IPS-15b (cell line): ENCODE data around the gene IL31.
"Not testable (repeated sequence)": the region's sequence is repeated elsewhere in the genome, so short reads cannot be mapped to it uniquely, and the experiment has no call there.

Experiments
- H3K27me3 ChIP-seq: one replicate; pipeline ENCODE4 v1.6.1; 2013; ENCODE audit warnings: low read length; ENCODE audit not compliant: control insufficient read depth, insufficient read depth
- H3K36me3 ChIP-seq: one replicate; pipeline ENCODE4 v1.6.1; 2013; ENCODE audit warnings: low read length; ENCODE audit not compliant: control insufficient read depth, insufficient read depth
- H3K4me1 ChIP-seq: one replicate; pipeline ENCODE4 v1.6.1; 2013; ENCODE audit warnings: mild to moderate bottlenecking, low read length; ENCODE audit not compliant: control insufficient read depth, insufficient read depth
- H3K4me3 ChIP-seq: one replicate; pipeline ENCODE4 v1.5.1; 2013; ENCODE audit warnings: low read depth, low read length
- H3K9ac ChIP-seq: one replicate; pipeline ENCODE4 v1.6.1; 2013; ENCODE audit warnings: low read depth, mild to moderate bottlenecking, low read length
- H3K9me3 ChIP-seq: one replicate; pipeline ENCODE4 v1.6.1; 2013; ENCODE audit warnings: mild to moderate bottlenecking, low read length; ENCODE audit not compliant: control insufficient read depth, insufficient read depth

Gene IL31

DNA sequence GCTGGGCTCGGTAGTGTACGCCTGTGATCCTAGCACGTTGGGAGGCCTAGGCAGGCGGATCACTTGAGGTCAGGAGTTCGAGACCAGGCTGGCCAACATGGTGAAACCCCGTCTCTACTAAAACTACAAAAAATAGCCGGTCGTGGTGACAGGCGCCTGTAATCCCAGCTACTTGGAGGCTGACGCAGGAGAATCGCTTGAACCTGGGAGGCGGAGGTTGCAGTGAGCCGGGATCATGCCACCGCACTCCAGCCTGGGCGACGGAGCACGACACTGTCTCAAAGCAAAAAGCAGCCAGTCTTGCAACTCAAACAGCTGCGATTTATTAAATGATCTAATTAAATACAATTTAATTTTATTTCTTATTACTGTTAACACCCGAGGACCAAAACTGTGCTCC lies 28.8 kb upstream of the IL31 start:
- H3K4me1 ChIP-seq, H3K9me3 ChIP-seq, H3K36me3 ChIP-seq, H3K9ac ChIP-seq: not testable (repeated sequence)
- H3K27me3 ChIP-seq = peaks cover 33% of the 10 kb centered on the region
- H3K4me3 ChIP-seq = peak overlapping the region; percentile 65

DNA sequence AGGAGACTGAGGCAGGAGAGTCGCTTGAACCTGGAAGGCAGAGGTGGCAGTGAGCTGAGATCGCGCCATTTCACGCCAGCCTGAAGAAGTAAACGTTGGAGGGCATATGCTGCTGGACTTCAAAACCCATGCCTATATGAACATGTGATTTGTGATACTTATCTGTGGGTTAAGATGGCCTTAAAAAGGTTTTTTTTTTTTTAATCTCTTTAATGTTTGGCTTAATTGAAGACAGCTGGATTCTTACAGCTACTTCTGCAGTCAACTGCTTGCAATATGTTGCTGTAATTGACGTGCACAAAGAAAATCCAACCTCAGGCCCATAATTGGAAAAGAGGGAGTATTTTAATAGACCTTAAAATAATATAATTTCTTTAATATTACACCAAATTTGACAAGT lies 28.0 kb upstream of the IL31 start:
- H3K9ac ChIP-seq = no peak overlapping the region
- peaks cover 2% of the 10 kb centered on the region for H3K36me3 ChIP-seq
- H3K4me3 ChIP-seq = no peak overlapping the region
- H3K4me1 ChIP-seq = no peaks in the 10 kb centered on the region
- peaks cover 33% of the 10 kb centered on the region for H3K27me3 ChIP-seq
- no peaks in the 10 kb centered on the region for H3K9me3 ChIP-seq

DNA sequence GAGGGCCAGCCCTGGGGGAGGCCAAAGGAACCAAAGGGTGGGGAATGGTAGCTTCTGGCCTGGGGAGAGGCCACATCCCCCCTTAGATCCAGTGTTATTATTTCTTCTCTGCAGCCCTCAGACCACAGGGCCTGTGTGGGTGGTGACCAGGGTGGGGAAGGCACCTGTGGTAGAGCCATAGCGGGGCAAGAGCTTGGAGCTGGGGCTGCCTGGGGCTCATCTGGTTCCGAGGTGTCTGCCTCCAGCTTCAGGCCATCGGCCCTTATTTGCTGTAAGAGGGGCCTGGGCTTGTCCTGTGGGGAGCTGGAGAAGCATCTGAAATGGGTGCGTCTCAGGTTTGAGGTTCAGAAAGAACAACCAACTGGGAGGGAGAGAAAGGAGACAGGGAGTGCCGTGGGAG lies 27.4 kb upstream of the IL31 start:
- Histone ChIP-seq H3K27me3 (peaks cover 36% of the 10 kb centered on the region), H3K9me3 (no peaks in the 10 kb centered on the region), H3K4me3 (no peak overlapping the region), H3K9ac (no peak overlapping the region), H3K4me1 (no peaks in the 10 kb centered on the region), H3K36me3 (no peaks in the 10 kb centered on the region)

DNA sequence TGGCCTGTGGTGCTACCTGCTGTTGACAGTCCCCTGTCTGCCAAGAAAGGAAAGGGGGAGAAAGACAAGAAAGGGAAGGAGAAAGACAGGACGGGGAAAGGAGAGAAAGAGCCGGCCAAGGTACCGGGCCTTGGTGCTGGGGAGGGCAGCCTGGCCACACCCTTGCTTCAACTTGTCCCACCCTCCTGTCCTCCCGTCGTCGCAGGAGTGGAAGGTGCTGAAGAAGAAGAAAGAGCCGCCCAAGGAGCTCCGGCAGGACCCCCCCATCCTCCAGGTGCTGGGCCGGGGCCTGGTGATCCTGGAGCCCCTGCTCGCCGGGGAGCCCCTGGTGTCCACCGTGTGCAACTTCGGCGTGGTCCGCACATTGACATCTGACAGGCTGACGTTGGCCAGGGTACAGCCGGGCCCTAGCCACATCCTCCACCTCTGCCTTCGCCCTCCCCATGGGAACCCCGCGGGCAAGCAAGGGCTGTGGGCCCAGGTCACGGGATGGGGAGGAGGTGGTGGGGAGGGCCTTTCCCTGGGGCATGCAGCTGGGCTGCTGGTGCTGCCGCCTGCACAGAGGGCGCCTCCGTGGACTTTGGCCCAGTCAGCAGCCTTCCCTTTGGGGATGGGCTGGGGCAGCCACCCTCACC lies 26.6 kb upstream of the IL31 start:
- no peak overlapping the region for H3K4me3 ChIP-seq
- no peak overlapping the region for H3K9ac ChIP-seq
- no peaks in the 10 kb centered on the region for H3K4me1 ChIP-seq
- no peaks in the 10 kb centered on the region for H3K36me3 ChIP-seq
- H3K27me3 ChIP-seq = peaks cover 30% of the 10 kb centered on the region
- no peaks in the 10 kb centered on the region for H3K9me3 ChIP-seq

DNA sequence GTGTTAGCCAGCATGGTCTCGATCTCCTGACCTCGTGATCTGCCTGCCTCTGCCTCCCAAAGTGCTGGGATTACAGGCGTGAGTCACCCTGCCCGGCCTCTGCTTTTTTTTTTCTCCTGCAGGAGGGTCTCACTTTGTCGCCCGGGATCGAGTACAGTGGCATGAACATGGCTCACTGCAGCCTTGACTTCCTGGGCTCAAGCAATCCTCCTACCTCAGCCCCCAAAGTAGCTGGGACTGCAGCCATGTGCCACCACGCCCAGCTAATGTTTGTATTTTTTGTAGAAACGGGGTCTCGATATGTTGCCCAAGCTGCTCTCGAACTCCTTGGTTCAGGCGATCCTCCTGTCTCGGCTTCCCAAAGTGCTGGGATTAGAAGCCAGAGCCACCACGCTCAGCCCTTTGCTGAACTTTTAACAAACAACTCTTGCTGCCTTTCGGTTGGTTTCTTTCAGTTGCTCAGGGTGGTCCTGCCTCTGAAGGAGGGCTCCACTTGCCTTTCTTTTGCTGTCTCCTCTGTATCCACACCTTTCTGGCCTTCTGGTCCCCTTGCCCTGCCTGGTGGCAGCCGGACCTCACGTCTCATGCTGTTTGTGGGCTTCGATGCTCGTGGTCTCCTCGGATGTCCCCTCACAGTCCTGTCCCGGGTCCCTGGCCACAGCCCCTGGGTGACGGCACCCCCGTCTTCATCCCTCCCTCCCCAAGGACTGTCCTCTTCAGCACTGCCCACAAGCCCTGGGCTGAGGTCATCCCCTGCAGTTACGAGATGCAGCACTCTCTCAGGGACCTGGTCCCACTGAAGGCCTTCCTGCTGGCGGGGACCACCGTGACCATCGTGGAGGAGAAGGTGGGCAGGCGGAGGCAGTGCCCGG lies 25.7 kb upstream of the IL31 start:
- Histone ChIP-seq H3K9ac (no peak overlapping the region), H3K4me1 (no peaks in the 10 kb centered on the region), H3K4me3 (no peak overlapping the region), H3K9me3 (no peaks in the 10 kb centered on the region), H3K27me3 (peaks cover 21% of the 10 kb centered on the region), H3K36me3 (no peaks in the 10 kb centered on the region)

DNA sequence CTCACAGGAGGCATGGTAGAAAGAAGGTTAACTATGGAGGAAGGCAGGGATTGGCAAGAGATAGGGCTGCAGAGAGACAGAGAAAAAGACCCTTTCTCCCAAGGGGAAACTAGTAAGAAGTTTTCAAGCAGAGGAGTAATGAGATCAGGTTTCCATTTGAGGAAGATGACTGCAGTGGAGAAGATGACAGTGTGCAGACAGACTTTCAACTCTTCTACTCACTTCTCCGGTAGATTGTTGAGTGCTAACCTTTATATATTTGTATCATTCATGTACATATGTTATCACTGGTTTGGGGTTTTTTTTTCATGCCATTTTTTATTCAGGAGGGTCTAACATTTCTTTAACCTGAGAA lies 23.6 kb upstream of the IL31 start:
- Histone ChIP-seq H3K36me3 (no peaks in the 10 kb centered on the region), H3K27me3 (peaks cover 12% of the 10 kb centered on the region), H3K9ac (no peak overlapping the region), H3K4me3 (no peak overlapping the region), H3K9me3 (no peaks in the 10 kb centered on the region), H3K4me1 (no peaks in the 10 kb centered on the region)

DNA sequence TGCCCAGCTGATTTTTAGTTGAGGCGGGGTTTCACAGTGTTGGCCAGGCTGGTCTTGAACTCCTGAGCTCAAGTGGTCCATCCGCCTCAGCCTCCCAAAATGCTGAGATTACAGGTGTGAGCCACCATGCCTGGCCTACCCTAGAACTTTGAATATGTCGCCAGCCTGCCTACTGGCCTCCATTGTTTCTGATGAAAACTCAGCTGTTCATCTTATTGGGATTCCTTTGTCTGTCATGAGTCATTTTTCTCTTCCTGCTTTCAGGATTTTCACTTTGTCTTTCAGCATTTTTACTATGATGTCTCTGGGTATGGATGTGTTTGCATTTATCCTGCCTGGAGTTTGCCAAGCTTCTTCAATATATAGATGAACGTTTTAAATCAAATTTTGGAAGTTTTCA lies 21.4 kb upstream of the IL31 start:
- Histone ChIP-seq H3K9me3 (no peaks in the 10 kb centered on the region), H3K36me3 (no peaks in the 10 kb centered on the region), H3K4me1 (no peaks in the 10 kb centered on the region), H3K4me3 (no peak overlapping the region), H3K9ac (no peak overlapping the region), H3K27me3 (peaks cover 3% of the 10 kb centered on the region)

DNA sequence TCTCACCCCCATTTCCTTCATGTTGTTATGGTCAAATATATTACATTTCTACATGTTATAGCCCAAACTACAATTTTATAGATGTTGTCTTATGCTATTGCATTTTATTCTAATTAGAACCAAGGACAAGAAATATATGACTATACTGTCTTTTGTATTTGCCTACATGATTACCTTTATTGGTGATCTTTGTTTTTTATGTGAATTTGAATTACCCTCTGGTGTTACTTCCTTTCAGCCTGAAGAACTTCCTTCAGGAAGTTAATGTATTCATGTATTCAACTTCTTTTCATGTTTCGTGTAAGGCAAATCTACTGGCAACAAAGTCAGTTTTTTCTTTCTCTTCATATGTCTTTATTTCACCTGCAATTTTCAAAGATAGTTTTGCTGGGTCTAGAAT lies 20.8 kb upstream of the IL31 start:
- Histone ChIP-seq H3K4me1 (no peaks in the 10 kb centered on the region), H3K9me3 (no peaks in the 10 kb centered on the region), H3K9ac (no peak overlapping the region)

DNA sequence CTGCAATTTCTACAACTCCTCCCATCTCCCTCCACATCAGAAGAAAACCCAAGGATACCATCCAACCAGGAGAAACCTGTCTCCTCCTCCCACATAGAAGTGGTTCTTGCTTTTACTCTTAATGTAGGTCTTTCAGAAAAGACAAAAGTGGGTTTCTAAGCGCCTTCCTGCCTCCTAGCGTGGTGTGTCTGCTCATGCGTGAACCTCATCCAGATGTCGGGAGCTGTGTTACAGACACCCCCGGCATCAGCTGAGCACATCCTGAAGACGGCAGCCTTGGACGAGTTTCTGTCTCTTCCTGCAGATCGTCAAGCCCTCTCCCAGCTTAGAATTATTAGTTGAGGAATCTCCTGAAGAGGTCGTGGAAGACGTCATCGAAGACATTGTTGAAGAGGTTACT lies 18.4 kb upstream of the IL31 start:
- Histone ChIP-seq H3K9ac (no peak overlapping the region), H3K4me3 (no peak overlapping the region), H3K27me3 (peaks cover 3% of the 10 kb centered on the region), H3K9me3 (no peaks in the 10 kb centered on the region), H3K4me1 (no peaks in the 10 kb centered on the region), H3K36me3 (no peaks in the 10 kb centered on the region)

More for the DNA sequence above, 20.8 kb upstream of the IL31 start:
- no peak overlapping the region for H3K4me3 ChIP-seq
- H3K36me3 ChIP-seq = no peaks in the 10 kb centered on the region
- H3K27me3 ChIP-seq = peaks cover 3% of the 10 kb centered on the region

DNA sequence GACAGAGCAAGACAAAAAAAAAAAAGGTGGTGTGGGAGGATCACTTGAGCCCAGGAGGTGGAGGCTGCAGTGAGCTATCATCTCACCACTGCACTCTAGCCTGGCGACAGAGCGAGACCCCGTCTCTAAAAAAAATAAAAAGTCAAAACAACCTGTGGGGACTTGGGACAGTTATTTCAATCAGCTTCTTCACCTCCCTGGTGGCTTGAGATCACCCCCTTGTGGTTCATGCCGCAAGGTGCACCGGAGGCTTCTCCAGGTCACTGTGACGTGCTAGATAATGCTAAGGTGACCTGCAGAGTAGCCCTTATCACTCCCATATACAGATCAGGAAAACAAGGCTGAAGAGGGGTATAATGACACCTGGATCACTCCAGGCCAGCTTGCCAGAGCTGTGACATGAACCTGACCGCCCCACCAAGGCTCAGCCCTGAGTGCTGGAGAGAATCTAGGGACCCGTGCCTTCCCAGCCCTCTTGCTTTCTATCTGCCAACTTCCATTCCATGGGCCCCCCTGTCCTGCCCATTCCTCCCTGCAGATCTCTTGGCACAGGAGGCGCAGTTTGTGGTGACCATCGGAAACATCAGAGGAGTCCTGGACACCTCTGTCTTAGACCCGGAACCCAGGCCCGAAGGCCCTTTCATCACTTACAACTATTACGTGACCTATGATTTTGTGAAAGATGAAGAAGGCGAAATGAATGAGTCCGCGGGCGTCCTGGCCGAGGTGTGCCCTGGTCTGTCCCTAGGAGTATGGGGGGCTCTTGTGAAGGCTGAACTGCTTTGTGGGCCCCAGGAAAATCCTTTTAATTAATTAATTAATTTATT lies 17.0 kb upstream of the IL31 start:
- no peak overlapping the region for H3K4me3 ChIP-seq
- no peak overlapping the region for H3K9ac ChIP-seq
- no peaks in the 10 kb centered on the region for H3K9me3 ChIP-seq
- no peaks in the 10 kb centered on the region for H3K36me3 ChIP-seq
- no peaks in the 10 kb centered on the region for H3K4me1 ChIP-seq
- no peaks in the 10 kb centered on the region for H3K27me3 ChIP-seq

DNA sequence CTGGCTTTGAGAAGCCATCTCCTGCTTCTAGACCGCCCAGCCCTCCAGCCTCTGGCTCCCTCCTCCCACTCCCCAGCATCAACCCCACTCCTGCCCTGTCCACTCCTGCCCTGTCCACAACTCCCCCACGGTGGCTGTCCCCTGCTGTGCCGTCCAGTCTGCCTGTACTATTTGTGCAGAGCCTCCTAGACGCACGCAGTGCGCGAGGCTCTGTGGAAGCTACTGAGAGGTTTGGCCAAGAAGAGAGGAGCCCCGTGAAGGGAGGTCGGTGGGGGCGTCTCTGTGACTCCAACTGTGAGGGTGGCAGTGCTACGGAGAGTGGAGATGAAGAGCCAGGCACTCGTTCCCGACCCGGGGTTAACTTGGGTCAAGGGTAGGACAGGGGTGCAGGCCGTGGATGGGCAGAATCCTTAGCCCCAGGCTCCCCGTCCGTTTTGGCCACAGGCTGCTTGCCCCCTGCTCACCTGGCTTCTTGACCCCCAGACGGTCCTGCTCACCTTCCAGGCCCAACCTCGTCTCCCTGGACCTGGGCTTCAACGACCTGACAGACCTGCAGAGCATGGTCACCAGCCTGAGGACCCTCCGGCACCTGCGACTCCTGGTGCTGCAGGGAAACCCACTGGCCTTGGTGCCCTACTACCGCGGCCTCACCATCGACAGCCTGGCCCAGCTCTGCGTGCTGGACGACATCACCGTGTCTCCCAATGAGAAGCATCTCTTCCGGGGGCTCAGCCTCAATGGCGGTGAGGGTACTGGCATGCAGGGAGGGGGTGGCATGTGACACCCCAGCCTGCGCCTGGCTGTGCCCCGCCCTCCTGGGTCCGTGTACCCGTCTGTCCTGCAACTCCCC lies 15.8 kb upstream of the IL31 start:
- no peaks in the 10 kb centered on the region for H3K27me3 ChIP-seq
- H3K9me3 ChIP-seq = no peaks in the 10 kb centered on the region
- no peaks in the 10 kb centered on the region for H3K4me1 ChIP-seq
- H3K9ac ChIP-seq = no peak overlapping the region
- no peak overlapping the region for H3K4me3 ChIP-seq
- H3K36me3 ChIP-seq = no peaks in the 10 kb centered on the region
